Neural progenitor cell (in vitro differentiated cells): ENCODE data around the gene LCE3B. TPM values are rescaled to one million over a fixed set of nuclear protein-coding genes. Genes with fewer than 3 reads are reported as not detected.

Source experiments
- DNase-seq: peaks from one replicate; pipeline ENCODE4 v3.0.0-alpha.2; 2016; ENCODE audit warnings: low spot score
- H2AFZ ChIP-seq: fragments of 200-600 bp; sonication (generic); replicated peaks from 2 replicates; pipeline ENCODE4 v1.6.1; 2016; ENCODE audit warnings: antibody characterized with exemption
- H3F3A ChIP-seq: fragments of 200-600 bp; sonication (generic); 2 replicates; pipeline ENCODE4 v1.6.1; 2016; ENCODE audit warnings: antibody characterized with exemption, low read depth
- H3K27ac ChIP-seq: fragments of 200-600 bp; sonication (generic); 2 replicates; pipeline ENCODE4 v1.5.1; 2016; ENCODE audit warnings: mild to moderate bottlenecking
- H3K27me3 ChIP-seq: fragments of 200-600 bp; sonication (generic); 2 replicates; pipeline ENCODE4 v1.6.1; 2016; ENCODE audit warnings: mild to moderate bottlenecking, moderate library complexity
- H3K36me3 ChIP-seq: fragments of 200-600 bp; sonication (generic); 2 replicates; pipeline ENCODE4 v1.5.1; 2016
- H3K4me1 ChIP-seq: fragments of 200-600 bp; sonication (generic); 2 replicates; pipeline ENCODE4 v1.6.1; 2016; ENCODE audit warnings: mixed run types
- H3K4me2 ChIP-seq: fragments of 200-600 bp; sonication (generic); 2 replicates; pipeline ENCODE4 v1.6.1; 2016
- H3K4me3 ChIP-seq: fragments of 200-600 bp; sonication (generic); 2 replicates; pipeline ENCODE4 v1.5.1; 2016
- H3K79me2 ChIP-seq: fragments of 200-600 bp; sonication (generic); 2 replicates; pipeline ENCODE4 v1.6.1; 2016; ENCODE audit warnings: low read depth
- H3K9ac ChIP-seq: fragments of 200-600 bp; sonication (generic); 2 replicates; pipeline ENCODE4 v1.6.1; 2016
- H3K9me3 ChIP-seq: fragments of 200-600 bp; sonication (generic); 2 replicates; pipeline ENCODE4 v1.5.1; 2016; ENCODE audit warnings: low read depth
- H4K20me1 ChIP-seq: fragments of 200-600 bp; sonication (generic); 2 replicates; pipeline ENCODE4 v1.6.1; 2016; ENCODE audit warnings: low read depth
- H3K27ac Mint-ChIP-seq: 3 replicates; pipeline ENCODE4 v1.8.0; 2021; ENCODE audit warnings: mixed read lengths
- H3K27me3 Mint-ChIP-seq: 2 replicates; pipeline ENCODE4 v1.8.0; 2022; ENCODE audit warnings: low read depth, mild to moderate bottlenecking, inconsistent platforms, moderate library complexity, mixed read lengths; ENCODE audit not compliant: insufficient read depth
- H3K36me3 Mint-ChIP-seq: 3 replicates; pipeline ENCODE4 v1.8.0; 2021; ENCODE audit warnings: mixed read lengths
- H3K4me1 Mint-ChIP-seq: 3 replicates; pipeline ENCODE4 v1.8.0; 2021; ENCODE audit warnings: mixed read lengths
- H3K4me3 Mint-ChIP-seq: 3 replicates; pipeline ENCODE4 v1.8.0; 2021; ENCODE audit warnings: mild to moderate bottlenecking, moderate library complexity, mixed read lengths
- H3K9me3 Mint-ChIP-seq: 3 replicates; pipeline ENCODE4 v1.8.0; 2020; ENCODE audit warnings: mixed read lengths
- EZH2 ChIP-seq: fragments of 200-600 bp; sonication (generic); IDR thresholded peaks from 2 replicates; pipeline ENCODE4 v1.6.1; 2017; ENCODE audit warnings: antibody characterized with exemption, mild to moderate bottlenecking, moderate library complexity
- EZH2phosphoT487 ChIP-seq: fragments of 200-600 bp; sonication (generic); IDR thresholded peaks from 2 replicates; pipeline ENCODE4 v1.6.1; 2017; ENCODE audit warnings: antibody characterized with exemption
- total RNA-seq: library from RNA; depleted of rRNA; stranded (reverse); fragments of >200 nt; gene quantifications from 2 replicates; pipeline ENCODE4 v1.2.3, GENCODE V29; 2015; ENCODE audit warnings: low replicate concordance
- TF ChIP-seq, protein P1 (sequence below): fragments of 200-600 bp; sonication (generic); IDR thresholded peaks from 2 replicates; pipeline ENCODE4 v1.5.1; 2017; ENCODE audit warnings: antibody characterized with exemption, mild to moderate bottlenecking

The LCE3B gene
- total RNA-seq, 1 donor from 2014 or later: not detected

DNA sequence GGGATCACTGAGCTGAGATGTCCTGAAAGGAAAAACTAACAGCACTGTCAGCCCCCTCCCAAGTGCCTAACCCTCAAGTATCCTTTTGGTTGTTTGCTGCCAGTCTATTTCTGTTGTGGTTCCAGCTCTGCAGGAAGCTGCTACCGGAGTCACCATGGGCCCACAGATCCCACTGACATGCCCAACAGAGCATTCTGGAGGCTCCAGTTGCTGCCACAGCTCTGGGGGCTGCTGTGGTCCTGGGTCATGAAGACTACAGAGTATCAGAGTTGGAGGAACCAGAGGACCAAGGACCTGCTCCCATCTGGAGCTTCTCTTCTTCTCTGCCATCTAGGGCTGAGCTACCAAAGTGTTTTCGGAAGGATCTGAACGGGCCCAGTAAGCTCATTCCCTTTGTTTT is 8.4 kb downstream of the LCE3B start:
- Mint-ChIP-seq H3K4me3 (no peak overlapping the region), H3K36me3 (no peaks in the 10 kb centered on the region), H3K27ac (no peak overlapping the region), H3K9me3 (peaks cover 52% of the 10 kb centered on the region), H3K27me3 (peaks cover 6% of the 10 kb centered on the region), H3K4me1 (no peaks in the 10 kb centered on the region)
- Histone ChIP-seq H3K4me2 (no peak overlapping the region), H4K20me1 (no peaks in the 10 kb centered on the region), H3F3A (no peaks in the 10 kb centered on the region), H3K9ac (no peak overlapping the region), H3K9me3 (peaks cover 14% of the 10 kb centered on the region), H3K4me3 (no peak overlapping the region), H2AFZ (no peak overlapping the region), H3K36me3 (no peaks in the 10 kb centered on the region), H3K27me3 (no peaks in the 10 kb centered on the region), H3K27ac (no peak overlapping the region), H3K79me2 (no peaks in the 10 kb centered on the region), H3K4me1 (no peaks in the 10 kb centered on the region)
- DNase-seq: no peak
- no peak for TF ChIP-seq EZH2
- TF ChIP-seq, protein P1, sequence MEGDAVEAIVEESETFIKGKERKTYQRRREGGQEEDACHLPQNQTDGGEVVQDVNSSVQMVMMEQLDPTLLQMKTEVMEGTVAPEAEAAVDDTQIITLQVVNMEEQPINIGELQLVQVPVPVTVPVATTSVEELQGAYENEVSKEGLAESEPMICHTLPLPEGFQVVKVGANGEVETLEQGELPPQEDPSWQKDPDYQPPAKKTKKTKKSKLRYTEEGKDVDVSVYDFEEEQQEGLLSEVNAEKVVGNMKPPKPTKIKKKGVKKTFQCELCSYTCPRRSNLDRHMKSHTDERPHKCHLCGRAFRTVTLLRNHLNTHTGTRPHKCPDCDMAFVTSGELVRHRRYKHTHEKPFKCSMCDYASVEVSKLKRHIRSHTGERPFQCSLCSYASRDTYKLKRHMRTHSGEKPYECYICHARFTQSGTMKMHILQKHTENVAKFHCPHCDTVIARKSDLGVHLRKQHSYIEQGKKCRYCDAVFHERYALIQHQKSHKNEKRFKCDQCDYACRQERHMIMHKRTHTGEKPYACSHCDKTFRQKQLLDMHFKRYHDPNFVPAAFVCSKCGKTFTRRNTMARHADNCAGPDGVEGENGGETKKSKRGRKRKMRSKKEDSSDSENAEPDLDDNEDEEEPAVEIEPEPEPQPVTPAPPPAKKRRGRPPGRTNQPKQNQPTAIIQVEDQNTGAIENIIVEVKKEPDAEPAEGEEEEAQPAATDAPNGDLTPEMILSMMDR: no peak
- no peak for TF ChIP-seq EZH2phosphoT487

DNA sequence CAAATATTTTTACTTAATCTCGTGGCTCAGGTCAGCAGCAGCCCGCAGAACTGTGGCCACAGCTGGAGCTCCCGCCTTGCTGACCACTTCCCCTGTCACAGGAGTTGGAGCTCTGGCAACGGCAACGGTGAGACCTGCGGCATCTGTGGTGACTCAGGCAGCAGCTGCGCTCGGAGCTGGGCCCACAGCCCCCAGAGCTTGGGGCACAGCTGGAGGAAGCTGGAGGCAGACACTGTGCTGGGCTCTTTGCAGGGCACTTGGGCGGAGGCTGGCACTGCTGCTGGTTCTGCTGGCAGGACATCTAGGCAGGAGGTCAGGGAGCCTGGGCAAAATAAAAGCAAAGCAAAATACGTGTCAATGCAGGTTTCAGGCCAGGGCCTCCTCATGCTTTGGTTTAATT is 9.2 kb downstream of the LCE3B start, which contains the start of gene LCE3A:
Gene LCE3A, minus strand, starts transcription at position 301 of the 400 bp plus-strand sequence. Its CDS starts 0 bp downstream, at position 301.
- no peak for DNase-seq
- H3K4me2 ChIP-seq: no peak within 1 kb of the TSS
- H3K27me3 ChIP-seq: no peaks in the 10 kb centered on the region
- no peak within 1 kb of the TSS for H3K9ac ChIP-seq
- no peak within 1 kb of the TSS for H2AFZ ChIP-seq
- H3K9me3 ChIP-seq: peaks cover 14% of the 10 kb centered on the region
- no peak within 1 kb of the TSS for H3K27ac ChIP-seq
- H4K20me1 ChIP-seq: no peaks in the 10 kb centered on the region
- no peaks in the 10 kb centered on the region for H3F3A ChIP-seq
- no peaks in the 10 kb centered on the region for H3K4me1 Mint-ChIP-seq
- H3K4me3 ChIP-seq: no peak within 1 kb of the TSS
- H3K27me3 Mint-ChIP-seq: peaks cover 6% of the 10 kb centered on the region
- H3K36me3 Mint-ChIP-seq: no peaks in the 10 kb centered on the region
- peaks cover 51% of the 10 kb centered on the region for H3K9me3 Mint-ChIP-seq
- no peak within 1 kb of the TSS for H3K27ac Mint-ChIP-seq
- no peaks in the 10 kb centered on the region for H3K36me3 ChIP-seq
- no peaks in the 10 kb centered on the region for H3K4me1 ChIP-seq
- no peak for TF ChIP-seq EZH2phosphoT487
- TF ChIP-seq EZH2: no peak
- TF ChIP-seq, protein P1: no peak
- no peaks in the 10 kb centered on the region for H3K79me2 ChIP-seq
- H3K4me3 Mint-ChIP-seq: peak within 1 kb of the TSS; percentile 28

DNA sequence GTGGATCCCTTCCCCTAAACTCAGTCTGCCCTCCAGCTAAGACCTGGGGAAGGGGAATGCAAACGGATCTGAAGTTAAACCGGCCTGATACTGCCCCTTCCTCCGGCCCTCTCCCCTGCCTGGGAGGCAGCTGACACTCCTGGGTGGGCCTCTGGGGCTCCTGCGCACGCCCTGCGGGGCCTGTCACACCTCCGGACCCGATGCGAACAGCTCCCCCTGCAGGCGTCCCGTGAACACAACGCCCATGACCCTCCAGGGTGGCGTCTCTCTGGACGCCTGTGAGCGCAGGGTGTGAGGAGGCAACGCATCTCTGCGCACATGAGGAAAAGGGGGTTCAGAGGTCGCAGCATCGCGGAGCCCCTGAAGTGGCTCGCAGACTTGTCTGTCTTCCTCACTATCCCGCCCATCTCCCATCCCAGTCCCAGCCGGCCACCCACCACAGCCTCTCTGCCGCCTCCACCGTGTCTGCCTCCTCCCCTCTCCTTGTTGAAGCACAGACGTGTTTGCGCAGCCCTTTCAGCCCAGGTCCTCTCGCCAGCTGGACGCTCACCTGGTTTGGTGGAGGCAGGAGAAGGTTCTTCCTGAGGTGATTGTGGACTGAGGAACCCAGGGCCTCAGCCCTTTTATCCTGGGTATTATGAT is 9.7 kb downstream of the LCE3B start:
- TF ChIP-seq EZH2 (no peak), EZH2phosphoT487 (no peak)
- TF ChIP-seq, protein P1: no peak
- Histone ChIP-seq H2AFZ (no peak overlapping the region), H4K20me1 (no peaks in the 10 kb centered on the region), H3K27me3 (no peaks in the 10 kb centered on the region), H3K9ac (no peak overlapping the region), H3F3A (no peaks in the 10 kb centered on the region), H3K9me3 (peaks cover 14% of the 10 kb centered on the region), H3K36me3 (no peaks in the 10 kb centered on the region), H3K27ac (no peak overlapping the region), H3K4me3 (no peak overlapping the region), H3K79me2 (no peaks in the 10 kb centered on the region), H3K4me2 (no peak overlapping the region), H3K4me1 (no peaks in the 10 kb centered on the region)
- H3K4me3 Mint-ChIP-seq: no peak overlapping the region
- DNase-seq: no peak
- H3K27me3 Mint-ChIP-seq: peaks cover 6% of the 10 kb centered on the region
- no peak overlapping the region for H3K27ac Mint-ChIP-seq
- no peaks in the 10 kb centered on the region for H3K36me3 Mint-ChIP-seq
- H3K4me1 Mint-ChIP-seq: no peaks in the 10 kb centered on the region
- H3K9me3 Mint-ChIP-seq: peaks cover 50% of the 10 kb centered on the region
